ENCODE results near the gene PLCXD1. TPM values are rescaled to one million over a fixed set of nuclear protein-coding genes. Genes with fewer than 3 reads are reported as not detected.

Gene PLCXD1
- total RNA-seq, 4 donors from 2014 or later: 1.1 to 8.8 (median 6.0) TPM

GRCh38 chrX:267771-268261 lies 13.4 kb upstream of the PLCXD1 start:
- H3K4me3 ChIP-seq: no peak overlapping the region
- WGBS, 2 donors (ENCODE audit: low coverage in 1 of 2): 50 to 100% methylated on average over 2 to 4 of the region's 33 CpGs
- TF ChIP-seq POLR2A (IDR thresholded peaks at IDR 0.05): no peak
- H3K27ac ChIP-seq: no peak overlapping the region
- no peaks in the 10 kb centered on the region for H3K9me3 ChIP-seq
- no peak for ATAC-seq
- no peaks in the 10 kb centered on the region for H3K36me3 ChIP-seq
- H3K4me1 ChIP-seq: no peaks in the 10 kb centered on the region
- no peaks in the 10 kb centered on the region for H3K27me3 ChIP-seq

- 100% methylated on average over 1 of the region's 21 CpGs; no CpG with 5 or more reads in 1 of the 2 donors for WGBS, 2 donors (ENCODE audit: low coverage in 1 of 2)
- no peak for ATAC-seq
Measured at GRCh38 chrX:270848-271367, 10.3 kb upstream of the PLCXD1 start.

GRCh38 chrX:274904-275475 lies 6.2 kb upstream of the PLCXD1 start:
- Histone ChIP-seq H3K9me3 (no peaks in the 10 kb centered on the region), H3K27ac (peak overlapping the region in 2 of 4 donors; percentile 34 to 43), H3K36me3 (no peaks in the 10 kb centered on the region), H3K4me3 (peak overlapping the region in 1 of 2 donors; percentile 61), H3K4me1 (peaks cover 2 to 19% (median 12%) of the 10 kb centered on the region in 3 donors), H3K27me3 (peaks cover 4% of the 10 kb centered on the region)
- WGBS, 2 donors (ENCODE audit: low coverage in 1 of 2): 80 to 81% methylated on average over 3 to 4 of the region's 16 CpGs
- no peak for TF ChIP-seq EP300 (IDR thresholded peaks at IDR 0.05)
- no peak for TF ChIP-seq CTCF (IDR thresholded peaks at IDR 0.05)
- no peak for TF ChIP-seq POLR2A (IDR thresholded peaks at IDR 0.05)
- TF ChIP-seq POLR2AphosphoS5 (IDR thresholded peaks at IDR 0.05): no peak
- ATAC-seq: peak; percentile 45

More at GRCh38 chrX:270848-271367, 10.3 kb upstream of the PLCXD1 start:
- Histone ChIP-seq H3K9me3 (no peaks in the 10 kb centered on the region), H3K27ac (no peak overlapping the region), H3K4me3 (no peak overlapping the region), H3K27me3 (no peaks in the 10 kb centered on the region), H3K4me1 (peaks cover 0 to 7% (median 2%) of the 10 kb centered on the region in 3 donors), H3K36me3 (no peaks in the 10 kb centered on the region)
- TF ChIP-seq POLR2A (IDR thresholded peaks at IDR 0.05) (no peak), POLR2AphosphoS5 (IDR thresholded peaks at IDR 0.05) (no peak), CTCF (IDR thresholded peaks at IDR 0.05) (no peak), EP300 (IDR thresholded peaks at IDR 0.05) (no peak)

- Histone ChIP-seq H3K27me3 (peaks cover 4% of the 10 kb centered on the region), H3K4me1 (peaks cover 2 to 19% (median 12%) of the 10 kb centered on the region in 3 donors), H3K36me3 (no peaks in the 10 kb centered on the region), H3K27ac (peak overlapping the region in 2 of 4 donors; percentile 34 to 43), H3K9me3 (no peaks in the 10 kb centered on the region), H3K4me3 (peak overlapping the region in 1 of 2 donors; percentile 61)
- TF ChIP-seq EP300 (IDR thresholded peaks at IDR 0.05): no peak
- no peak for TF ChIP-seq POLR2A (IDR thresholded peaks at IDR 0.05)
- no peak for TF ChIP-seq CTCF (IDR thresholded peaks at IDR 0.05)
- TF ChIP-seq POLR2AphosphoS5 (IDR thresholded peaks at IDR 0.05): no peak
- peak; percentile 20 for ATAC-seq
- WGBS, 2 donors (ENCODE audit: low coverage in 1 of 2): 67% methylated on average over 4 of the region's 32 CpGs; no CpG with 5 or more reads in 1 of the 2 donors
Measured at GRCh38 chrX:275476-275966, 5.7 kb upstream of the PLCXD1 start.

- Histone ChIP-seq H3K9me3 (no peaks in the 10 kb centered on the region), H3K27me3 (peaks cover 4% of the 10 kb centered on the region), H3K36me3 (no peaks in the 10 kb centered on the region), H3K4me1 (peaks cover 2 to 20% (median 12%) of the 10 kb centered on the region in 3 donors), H3K27ac (peak overlapping the region in 2 of 4 donors; percentile 34 to 43), H3K4me3 (peak overlapping the region; percentile 32 to 61)
- TF ChIP-seq CTCF (IDR thresholded peaks at IDR 0.05) (peak in 1 of 4 experiments; percentile 38), POLR2AphosphoS5 (IDR thresholded peaks at IDR 0.05) (no peak), POLR2A (IDR thresholded peaks at IDR 0.05) (peak in 1 of 2 donors; percentile 11), EP300 (IDR thresholded peaks at IDR 0.05) (no peak)
- ATAC-seq: peak; percentile 92
- no CpG with 5 or more reads among the region's 36 CpGs for WGBS, 2 donors (ENCODE audit: low coverage in 1 of 2)
Measured at GRCh38 chrX:275967-276580, 5.1 kb upstream of the PLCXD1 start.
